ENCODE results near the gene CD163.
"Not testable (repeated sequence)": the region's sequence is repeated elsewhere in the genome, so short reads cannot be mapped to it uniquely, and the experiment has no call there.

- not testable (repeated sequence) for TF ChIP-seq EZH2, CTCF, EZH2phosphoT487 (IDR thresholded peaks at IDR 0.05)
Measured at GRCh38 chr12:7437494-7437893, 66.1 kb downstream of the CD163 start.
